ENCODE measurements around the gene COPS8. TPM values are rescaled to one million over a fixed set of nuclear protein-coding genes. Genes with fewer than 3 reads are reported as not detected.

Gene COPS8
- total RNA-seq, 1 donor from 2014 or later = 116 TPM

DNA sequence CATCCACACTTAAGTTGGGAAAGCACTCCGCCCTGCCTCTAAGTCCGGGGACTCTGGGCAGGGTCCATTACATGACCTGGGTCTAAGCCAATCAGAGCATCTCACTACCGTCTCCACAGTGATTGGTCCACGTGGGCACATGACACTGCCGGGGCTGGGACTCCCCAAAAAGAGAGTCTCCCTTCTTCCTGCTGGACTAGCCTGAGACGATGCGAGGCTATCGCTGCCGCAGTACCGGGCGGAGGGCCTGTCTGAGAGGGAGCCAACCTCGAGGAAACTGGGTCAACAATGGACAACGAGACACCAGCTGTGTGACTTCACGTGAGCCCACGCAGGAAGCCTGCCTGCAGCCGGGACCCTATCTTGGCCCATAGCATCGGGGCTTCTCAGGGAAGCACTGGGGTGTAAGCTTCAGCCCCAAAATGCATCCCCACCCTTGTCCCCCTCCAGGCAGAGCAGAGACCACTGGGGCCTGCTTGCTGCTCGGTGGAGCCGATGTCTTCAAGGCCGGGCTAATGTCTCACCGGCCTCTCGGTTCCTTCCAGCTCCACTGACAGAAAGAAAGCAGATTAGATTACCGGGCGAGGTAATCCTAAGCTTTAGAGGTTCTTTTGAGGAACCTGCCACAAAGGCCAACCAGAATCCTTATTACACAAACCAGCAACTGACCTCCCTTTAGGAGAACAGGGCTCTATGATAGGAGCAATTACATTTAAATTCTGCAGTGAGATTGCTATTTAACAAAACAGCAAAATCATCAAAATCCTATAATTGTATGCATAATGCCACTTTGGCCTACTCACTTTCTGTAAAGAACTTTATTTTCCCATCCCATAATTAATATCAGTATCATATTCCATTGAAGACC lies 21.3 kb upstream of the COPS8 start:
- no peak for DNase-seq (ENCODE audit: extremely low read depth, low read depth, low spot score)

DNA sequence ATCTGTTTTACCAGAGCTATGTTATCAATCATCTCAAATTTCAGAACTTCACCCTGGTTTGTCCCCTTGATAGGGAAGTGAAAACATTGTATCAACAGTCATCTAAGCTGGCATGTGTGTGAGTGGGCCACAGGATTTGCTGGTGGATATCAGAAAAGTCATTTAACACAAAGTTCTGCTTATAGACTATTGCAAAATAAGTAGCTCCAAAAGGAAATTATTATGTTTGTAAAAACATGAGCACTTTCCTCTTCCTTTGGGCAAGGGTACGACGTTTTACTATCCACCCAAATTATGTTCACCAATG lies 20.7 kb upstream of the COPS8 start:
- DNase-seq (ENCODE audit: extremely low read depth, low read depth, low spot score) = no peak

DNA sequence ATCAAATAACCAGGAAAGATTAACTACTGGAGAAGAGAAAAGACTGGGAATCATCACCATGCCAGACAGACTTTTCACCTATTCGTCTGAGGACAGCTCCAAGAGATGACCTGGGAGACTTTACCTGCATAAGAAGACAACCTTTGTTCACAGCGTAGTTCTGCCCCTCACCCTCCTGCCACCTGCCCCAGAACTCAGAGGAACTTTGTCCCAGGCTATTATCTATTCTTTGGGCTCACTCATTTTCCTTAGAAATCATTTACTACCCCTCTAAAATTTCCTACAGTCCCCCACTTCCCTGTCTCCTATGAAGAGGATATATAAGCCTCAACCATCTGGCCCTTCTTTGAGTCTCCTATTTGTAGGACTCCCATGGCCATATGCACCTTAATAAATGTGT lies 19.3 kb upstream of the COPS8 start:
- DNase-seq (ENCODE audit: extremely low read depth, low read depth, low spot score) = no peak

DNA sequence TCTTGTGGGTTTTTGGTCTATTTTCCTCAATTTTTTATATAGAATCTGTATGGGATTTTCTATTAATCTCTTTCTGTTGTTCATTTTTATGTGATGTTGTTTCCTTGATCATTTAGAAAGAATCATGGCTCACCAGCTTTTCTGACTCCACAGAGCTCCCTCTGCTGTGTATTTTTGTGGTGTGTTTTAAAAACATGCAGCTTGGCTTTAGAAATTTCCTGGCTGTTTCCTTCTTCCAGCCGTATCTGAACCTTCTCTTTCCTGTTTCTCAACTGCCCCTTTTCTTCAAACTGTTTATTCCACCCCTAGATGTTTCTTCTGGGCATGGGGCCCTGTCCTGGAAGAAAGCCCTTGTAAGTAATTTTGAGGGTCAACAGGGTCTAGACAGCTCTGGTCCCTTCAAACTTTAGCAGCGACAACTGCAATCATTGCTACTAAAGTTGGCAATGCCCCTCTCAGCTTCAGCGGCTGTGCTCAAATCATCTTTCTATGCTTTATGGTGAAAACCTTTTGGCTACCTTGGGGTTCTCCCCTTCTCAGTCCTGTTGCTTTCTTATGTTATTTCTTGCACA lies 17.6 kb upstream of the COPS8 start:
- DNase-seq (ENCODE audit: extremely low read depth, low read depth, low spot score) = no peak

DNA sequence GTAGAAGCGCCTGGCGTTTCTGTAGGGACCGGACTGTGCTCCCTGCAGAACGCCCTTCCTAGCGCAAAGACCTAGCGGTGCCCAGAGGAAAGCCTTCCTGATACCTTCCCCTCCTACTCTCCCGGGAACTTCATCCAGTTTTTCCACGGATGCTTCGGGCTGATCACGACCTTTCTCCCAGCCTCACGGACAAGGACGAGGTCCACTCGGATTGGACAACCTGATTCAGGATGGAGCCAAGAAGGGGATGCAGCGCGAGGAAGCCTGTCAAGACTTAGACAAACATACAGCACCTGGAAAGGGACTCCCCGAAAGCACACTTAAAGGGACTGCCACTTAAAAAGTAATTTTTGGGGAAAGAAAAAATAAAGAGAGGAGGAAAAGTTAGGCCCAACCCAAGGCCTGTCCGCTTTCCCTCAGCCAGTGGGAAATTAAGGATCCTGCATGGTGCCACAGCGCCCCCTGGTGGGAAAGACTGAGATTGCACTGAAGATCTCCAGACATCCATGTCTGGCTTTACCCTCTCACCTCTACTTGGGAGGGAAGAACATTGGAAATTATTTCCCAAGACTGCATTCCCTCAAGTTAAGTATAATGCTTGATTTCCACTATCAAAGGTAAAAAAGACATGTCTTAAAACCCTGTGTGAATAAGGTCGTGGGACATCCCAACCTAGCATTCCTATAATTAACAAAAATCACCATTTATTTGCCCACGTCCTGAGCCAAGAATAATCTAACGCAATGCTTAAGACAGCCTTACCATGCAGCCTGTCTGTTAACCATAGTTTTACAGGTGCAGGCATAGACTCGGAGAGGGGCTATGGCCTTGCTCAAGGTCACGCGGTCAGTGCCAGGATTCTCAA lies 13.4 kb upstream of the COPS8 start:
- DNase-seq (ENCODE audit: extremely low read depth, low read depth, low spot score) = no peak

DNA sequence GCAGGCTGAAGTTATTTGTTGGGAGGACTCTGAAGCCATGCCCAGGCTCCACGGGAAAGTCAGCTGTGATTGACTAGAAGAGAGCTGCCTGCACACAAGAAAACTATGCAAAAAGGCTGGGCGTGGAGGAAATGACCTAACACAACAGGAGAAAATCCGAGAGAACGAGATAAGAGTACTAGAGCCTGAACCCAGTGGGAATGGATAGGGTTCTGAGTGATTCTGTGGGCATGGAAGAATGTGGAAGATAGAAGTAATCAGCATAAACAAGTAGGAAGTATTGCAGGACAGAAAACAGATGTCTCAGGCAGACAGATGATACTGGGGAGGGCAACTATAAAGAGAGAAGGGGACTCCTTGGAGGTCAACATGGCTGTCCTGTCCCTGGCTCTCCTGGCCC lies 12.1 kb upstream of the COPS8 start:
- no peak for DNase-seq (ENCODE audit: extremely low read depth, low read depth, low spot score)

DNA sequence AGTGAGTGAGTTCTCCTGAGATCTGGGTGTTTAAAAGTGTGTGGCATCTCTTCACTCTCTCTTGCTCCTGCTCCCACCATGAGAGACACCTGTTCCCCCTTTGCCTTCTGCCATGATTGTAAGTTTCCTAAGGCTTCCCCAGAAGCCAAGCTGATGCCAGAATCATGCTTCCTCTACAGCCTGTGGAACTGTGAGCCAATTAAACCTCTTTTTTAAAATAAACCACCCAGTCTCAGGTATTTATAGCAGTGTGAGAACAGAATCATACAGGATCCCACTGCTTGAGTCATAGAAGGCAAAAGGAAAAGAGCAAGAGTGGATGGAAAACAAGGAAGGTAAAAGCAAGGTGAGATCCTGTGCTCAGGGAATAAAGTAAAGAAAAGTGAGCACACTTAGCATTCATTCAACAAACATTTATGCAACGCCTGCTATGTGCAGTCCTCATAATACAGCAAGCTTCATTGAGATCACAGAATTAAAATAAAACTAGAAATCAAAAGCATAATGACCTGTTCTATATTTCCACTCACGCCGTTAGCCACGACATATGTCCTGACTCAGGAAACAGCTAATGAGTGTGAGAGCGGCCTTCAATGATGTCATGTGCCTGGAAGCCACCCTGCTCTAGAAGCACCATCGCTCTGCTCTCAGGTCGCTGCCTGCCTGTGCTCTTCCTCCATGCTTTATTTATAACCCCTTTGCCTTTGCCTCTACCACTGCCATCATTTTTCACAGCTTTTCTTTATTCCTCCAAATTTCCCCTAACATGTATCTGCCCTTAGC lies 11.3 kb upstream of the COPS8 start:
- no peak for DNase-seq (ENCODE audit: extremely low read depth, low read depth, low spot score)

DNA sequence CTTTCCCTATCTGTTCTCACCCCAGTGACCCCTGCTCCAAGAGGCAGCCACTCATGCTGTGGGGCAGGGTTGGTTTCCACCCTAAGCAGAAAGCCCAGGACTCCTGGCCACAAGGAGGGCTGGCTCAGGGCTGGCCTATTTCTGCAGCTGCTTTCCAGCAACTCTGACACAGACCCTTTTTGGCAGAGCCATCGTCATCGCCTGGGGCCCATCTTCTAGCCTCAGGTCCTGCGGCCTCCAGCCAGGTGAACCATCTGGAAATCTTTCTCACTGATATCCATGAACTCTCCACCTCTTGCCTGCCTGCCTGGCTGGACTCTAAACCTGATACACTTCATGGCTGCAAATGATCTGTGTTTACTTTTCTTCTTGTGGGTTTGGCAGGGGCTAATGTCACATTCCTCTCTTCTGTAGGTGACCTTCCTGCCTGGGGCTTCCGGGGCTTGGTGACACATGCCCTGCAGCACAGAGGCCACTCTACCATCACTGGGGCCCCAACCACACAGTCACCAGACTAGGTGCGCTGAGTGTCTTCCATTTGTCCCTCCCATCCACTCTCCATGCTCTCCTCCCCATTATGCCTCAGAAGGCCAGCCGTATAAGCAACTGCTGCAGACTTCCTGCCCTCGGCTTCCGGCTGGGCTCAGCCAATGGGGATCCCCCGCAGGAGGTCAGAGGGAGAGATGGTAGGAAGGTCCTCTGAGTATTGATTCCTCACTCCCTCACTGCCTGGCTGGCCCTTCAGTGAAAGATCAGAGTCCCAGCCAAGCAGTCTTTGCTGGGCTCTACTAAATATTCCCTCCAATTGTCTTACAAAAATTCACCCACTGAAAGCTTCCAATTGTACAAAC lies 9.7 kb upstream of the COPS8 start:
- DNase-seq (ENCODE audit: extremely low read depth, low read depth, low spot score) = no peak

DNA sequence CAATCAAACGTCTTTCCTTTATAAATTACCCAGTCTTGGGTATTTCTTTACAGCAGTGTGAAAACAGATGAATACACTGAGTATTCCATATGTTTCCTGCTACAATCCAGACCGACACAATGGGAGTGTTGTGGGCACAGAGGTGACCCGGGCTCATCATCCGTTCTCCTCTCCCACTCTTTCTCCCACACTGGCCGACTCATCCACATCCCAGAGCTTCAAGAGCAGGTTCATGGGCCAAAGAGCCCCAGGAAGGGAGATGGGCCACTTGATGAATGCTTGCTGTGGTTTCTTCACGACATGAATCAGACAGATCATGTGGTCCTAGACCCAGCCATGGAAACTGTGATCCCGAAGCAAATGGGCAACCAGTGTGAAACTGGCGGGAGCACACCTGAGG lies 4.1 kb upstream of the COPS8 start:
- DNase-seq (ENCODE audit: extremely low read depth, low read depth, low spot score) = no peak

DNA sequence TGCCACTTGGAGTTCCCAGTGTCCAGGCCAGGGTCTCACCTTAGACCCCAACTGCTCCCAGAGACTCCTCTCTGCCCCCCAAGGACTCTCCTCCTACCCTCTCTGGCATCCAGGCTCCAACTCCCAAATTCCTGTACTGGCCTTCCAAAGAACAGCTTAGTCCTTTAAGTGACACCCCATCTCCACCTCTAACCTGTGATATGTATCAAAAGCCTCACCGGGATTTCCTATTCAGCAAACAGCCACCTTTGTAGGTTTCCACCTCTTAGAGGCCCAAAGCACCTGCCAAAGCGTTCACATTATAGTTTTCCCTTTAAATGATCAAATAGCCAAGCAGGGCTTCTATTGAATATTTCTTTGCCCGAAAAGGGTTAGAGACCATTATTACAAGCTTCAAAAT lies 2.7 kb upstream of the COPS8 start:
- DNase-seq (ENCODE audit: extremely low read depth, low read depth, low spot score) = no peak

DNA sequence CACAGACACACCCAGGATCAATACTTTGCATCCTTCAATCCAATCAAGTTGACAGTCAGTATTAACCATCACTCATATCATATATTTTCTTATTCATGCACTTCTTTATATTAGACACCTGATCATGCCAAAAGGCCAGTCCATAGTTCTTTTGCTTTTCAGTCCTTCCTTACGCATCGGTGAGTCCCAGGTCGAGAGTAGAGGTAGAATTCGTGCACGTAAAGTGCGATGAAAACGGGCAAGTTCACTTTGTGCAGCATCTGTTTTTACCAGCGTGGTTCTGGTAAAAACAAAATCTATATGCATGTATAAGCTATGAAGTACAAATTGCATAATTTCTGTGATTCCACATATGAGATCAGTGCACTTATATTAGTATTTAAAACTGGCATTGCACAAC lies 1.2 kb upstream of the COPS8 start:
- no peak for DNase-seq (ENCODE audit: extremely low read depth, low read depth, low spot score)

DNA sequence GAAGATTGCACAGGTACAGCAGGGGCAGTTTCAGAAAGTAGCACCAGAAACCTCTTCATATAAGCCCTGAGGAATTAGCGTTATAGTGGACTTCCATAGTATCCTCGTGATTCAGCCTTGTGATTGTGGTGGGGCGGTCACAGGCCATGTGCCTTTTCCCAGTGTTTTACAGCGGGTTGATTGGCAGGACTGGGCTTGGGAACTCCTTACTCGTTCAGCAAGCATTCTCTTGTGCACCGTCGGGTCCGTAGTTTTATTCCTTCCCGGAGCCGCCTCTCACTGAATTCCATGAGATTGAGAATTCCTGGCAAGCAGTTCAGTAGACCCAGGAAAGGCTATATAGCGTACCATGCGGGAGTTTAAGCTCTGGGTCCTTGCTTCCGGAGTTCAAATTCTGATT lies 5.2 kb downstream of the COPS8 start:
- DNase-seq (ENCODE audit: extremely low read depth, low read depth, low spot score) = no peak

DNA sequence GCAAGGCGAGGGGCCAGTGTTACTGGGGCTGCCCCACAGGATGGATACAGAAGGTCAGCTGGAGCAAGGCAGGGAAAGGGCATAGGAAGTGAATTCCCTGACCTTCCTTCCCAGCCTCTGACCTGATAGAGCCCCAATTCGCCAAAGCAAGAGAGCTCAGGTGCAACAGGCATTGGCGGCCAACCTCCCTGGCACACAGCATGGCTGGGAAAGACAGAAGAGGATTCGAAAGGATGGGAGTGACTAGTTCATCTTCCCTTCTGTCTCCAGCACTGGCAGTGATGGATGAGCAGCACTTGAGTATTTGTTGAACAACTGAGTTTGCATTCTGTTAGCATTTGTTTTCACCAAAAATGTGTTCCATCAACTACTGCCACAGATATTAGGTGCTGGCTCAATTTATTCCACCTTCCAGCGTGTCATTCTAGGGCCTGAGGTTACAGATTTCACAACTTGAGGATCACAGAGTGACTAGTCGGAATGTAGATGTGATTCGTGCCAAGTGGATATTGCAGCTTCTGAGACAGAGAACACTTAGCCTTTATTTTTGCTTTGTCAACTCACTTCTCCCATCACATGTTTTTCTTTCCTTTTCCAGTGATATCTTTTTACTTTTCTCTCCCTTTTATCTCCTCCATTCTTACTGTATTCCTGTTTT lies 6.2 kb downstream of the COPS8 start:
- DNase-seq (ENCODE audit: extremely low read depth, low read depth, low spot score) = no peak

DNA sequence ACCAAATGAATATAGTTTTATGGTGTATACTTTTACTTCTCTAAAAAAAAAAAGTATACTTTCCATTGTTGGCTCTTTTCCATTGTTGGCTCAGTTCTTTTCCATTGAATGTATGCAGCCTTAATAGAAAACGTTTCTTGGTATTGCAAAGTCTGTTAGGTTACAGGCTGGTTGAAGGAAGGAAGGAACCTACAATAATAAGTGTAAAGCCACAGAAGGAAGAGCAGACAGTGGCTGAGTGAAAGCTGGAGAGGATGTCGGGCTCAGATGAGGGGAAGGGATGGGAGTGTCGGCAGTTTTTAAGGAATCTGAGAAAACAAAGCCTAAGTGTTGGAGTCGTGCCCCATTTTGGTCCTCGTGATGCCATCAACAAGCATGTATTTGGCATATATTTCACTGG lies 6.8 kb downstream of the COPS8 start:
- DNase-seq (ENCODE audit: extremely low read depth, low read depth, low spot score) = no peak

DNA sequence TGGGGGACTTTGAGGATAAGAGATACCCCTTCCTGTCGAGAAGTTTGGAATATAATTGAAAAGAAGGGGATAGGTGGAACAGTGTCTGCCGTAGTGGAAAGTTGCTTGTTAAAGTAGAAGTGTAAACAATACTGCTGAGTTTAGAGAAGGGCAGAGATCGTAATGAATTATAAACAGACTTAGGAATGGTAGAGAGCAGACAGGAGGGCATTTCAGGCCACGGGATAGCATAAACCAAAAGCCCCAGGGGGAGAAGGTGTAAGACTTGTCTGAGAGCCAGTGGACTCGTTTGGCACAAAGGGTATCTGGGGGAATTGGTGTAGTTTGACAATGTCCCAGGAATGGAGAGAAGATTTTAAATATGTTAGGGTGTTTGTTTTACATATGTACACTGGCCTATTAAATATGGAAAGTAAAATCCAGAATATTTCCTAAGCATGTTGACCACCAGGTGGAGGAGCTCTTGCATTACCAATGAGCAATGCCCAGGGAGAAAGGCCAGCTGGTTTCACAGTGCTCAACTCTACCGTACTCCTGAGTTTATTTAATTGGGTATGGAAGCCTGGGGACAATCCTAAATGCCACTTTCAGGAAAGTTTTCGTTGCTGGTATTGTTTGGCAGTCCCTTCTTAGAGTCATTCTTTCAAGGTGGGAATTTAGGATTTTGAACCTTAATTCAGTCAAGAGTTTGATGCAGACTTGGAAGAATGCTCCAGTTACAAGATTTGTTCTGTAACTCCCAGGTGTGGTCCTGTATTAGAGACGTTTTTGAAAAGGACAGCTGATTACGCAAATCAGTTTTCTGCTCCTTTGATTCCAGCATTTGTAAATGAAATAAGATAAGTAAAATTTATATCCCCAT lies 7.5 kb downstream of the COPS8 start:
- DNase-seq (ENCODE audit: extremely low read depth, low read depth, low spot score) = no peak

DNA sequence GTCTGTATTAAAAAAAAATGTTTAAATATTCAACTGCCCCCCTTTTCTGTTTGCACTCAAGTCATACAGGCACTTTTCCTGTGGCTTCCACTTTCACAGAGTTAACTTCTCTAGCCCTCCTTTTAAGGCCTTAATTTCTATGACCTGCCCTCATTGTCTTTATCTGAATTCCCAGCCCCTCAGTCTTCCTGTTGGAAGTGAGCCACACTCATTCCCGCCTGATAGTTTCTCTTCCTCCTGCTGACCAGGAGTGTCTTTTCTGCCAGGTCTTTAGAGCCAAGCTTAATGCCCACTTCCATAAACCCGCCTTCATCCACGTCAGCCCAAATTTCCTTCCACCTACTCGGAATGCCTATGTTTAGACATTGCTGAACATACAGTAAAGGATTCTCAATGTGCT lies 10.5 kb downstream of the COPS8 start:
- DNase-seq (ENCODE audit: extremely low read depth, low read depth, low spot score) = peak; percentile 93

DNA sequence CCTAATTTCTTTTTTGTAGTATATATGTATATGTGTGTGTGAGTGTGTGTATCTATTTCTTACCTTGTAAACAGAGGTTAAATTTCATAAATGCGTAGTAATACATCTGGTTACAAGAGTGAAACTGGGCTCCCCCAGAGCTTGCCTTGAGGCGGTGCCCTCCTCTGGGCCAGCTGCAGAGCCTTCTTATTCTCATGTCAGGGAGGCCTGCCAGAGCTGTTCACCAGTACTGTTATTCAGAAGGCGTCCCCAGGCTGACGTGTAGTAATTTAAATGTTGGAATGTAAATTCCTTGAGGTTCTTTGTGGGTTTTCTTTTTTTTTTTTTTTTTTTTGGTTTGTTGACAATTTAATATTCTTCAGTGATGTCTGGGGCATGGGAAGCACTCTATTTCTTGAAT lies 11.2 kb downstream of the COPS8 start:
- no peak for DNase-seq (ENCODE audit: extremely low read depth, low read depth, low spot score)

DNA sequence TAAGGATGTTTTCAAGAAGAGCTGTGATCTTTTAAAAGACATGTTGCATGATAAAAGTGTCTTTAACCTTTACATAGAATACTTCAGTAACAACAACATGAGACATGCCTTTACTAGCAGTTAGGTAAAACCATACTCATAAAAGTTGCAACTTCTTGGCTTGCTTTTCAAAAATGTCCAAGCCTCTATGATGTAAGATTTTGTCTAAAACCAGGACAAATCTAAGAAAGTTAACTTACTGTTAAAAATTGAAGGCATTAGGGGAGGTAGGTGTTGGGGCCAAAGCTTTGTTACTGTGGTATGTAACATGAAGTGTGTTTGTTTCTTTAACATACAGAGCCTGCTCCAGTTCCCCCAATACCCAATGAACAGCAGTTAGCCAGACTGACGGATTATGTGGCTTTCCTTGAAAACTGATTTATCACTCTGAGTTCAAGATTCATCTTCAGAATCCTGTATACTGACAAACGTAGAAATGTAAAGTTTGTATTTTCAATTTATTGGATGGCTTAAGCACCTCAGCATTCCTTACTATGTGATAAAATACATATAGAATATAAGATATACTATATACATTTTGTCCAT lies 11.7 kb downstream of the COPS8 start:
- DNase-seq (ENCODE audit: extremely low read depth, low read depth, low spot score) = no peak
